GM19467 (cell line): ENCODE measurements around the gene ITIH5.

Source experiments
- ATAC-seq: cut with Tn5 transposase; IDR thresholded peaks from one replicate; pipeline ENCODE4 v1.9.1; 2021; ENCODE audit warnings: mild to moderate bottlenecking, moderate library complexity; ENCODE audit not compliant: unreplicated experiment

ITIH5 gene

DNA sequence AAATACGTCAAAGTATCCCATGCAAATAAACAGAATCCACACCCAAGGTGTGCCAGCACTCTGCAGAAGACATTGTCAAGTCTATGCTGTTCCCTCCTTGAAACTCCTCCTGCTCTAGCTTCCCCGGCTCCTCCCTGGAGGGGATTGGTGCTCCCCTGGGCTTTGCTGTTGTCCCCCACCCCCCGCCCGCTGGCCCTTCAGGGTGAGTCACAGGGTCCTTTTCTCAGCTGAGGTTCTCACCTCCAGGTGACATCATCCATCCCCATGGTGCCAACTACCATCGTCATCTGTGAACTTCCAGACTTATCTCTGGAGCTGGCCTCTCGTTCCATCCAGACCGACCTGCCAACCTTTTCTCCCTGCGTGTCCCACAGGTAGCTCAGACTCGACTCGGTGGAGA, 77.0 kb downstream of the ITIH5 start:
- ATAC-seq, result no peak

DNA sequence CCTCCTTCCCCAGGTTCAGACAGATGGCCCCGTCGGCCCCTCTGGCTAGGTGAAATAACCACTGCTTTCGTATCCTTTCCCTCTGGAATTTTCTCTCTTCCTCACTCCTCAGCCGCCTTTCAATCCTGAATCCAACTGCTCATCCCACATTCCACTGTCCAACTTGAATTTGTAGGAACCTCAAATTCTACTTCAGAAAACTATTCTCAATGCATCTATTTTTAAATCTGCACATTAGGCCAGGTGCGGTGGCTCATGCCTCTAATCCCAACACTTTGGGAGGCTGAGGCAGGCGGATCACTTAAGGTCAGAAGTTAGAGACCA, 78.9 kb downstream of the ITIH5 start:
- ATAC-seq, result no peak

DNA sequence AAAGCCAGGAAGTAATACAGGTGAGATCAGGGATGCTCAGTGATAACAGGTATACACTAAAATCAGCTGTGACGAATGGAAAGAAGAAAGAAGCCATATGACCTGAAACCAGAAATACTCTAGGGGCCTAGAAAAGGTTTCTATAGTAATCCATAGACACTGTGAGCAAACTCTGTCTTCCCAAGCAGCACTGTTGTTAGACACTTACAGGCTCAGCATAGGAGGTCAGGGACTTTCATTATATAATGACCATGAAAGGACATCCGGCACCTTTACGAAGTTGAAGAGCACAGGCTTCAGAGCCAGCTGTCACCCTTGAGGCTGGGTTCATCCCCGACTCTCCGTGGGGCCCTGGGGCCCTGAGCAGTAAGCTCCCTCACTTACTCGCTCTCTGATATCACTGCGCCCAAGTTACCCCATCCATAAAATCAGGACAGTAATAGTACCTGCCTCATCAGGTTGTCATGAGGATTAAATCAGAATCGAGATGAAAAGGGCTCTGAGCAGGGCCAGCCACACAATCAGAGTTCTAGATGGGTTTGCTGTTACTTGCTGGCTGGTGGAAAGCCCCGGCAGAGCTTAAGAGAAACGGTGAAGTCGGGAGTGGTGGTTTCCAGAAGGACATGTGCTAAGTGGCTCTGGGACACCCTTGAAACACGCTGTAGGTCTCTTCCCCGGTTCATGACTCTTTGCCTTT, 79.5 kb downstream of the ITIH5 start:
- no peak for ATAC-seq

DNA sequence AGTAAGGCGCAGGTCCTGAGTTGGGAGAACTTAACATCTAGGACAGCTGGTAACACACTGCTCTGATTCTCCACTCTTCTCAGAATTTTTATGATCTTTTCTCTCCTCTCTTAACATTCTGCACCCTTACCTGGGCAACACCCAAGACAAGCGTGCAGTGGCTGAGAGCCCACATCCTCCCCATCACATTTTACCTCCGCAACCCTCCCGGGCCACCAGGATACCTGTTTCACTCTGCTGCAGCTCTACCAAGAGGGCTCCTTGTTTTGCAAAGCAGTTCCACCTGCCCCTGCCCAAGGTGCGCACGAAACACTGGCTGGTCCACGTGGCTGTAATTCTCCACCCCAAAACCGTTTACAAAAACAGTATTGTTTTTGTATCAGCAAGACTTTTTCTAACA, 81.5 kb downstream of the ITIH5 start:
- ATAC-seq, result no peak

DNA sequence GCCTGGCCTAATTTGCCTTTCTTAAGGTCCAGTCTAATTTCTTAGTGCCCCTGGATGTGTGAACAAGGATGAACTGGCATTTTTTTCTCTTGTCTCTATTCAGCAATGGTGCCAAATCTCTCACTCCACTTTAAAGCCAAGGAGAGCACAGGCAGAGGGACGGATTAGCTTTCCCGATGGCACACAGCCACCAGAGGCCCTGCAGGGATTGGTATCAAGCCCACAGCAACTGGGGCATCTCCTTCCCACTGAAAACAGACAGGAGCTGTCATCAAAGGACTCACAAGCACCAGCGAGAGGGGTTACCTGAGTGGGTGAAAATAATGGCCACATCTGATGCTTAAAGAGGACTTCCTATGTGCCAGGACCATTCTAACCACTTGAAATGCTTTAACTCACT, 83.1 kb downstream of the ITIH5 start:
- no peak for ATAC-seq

DNA sequence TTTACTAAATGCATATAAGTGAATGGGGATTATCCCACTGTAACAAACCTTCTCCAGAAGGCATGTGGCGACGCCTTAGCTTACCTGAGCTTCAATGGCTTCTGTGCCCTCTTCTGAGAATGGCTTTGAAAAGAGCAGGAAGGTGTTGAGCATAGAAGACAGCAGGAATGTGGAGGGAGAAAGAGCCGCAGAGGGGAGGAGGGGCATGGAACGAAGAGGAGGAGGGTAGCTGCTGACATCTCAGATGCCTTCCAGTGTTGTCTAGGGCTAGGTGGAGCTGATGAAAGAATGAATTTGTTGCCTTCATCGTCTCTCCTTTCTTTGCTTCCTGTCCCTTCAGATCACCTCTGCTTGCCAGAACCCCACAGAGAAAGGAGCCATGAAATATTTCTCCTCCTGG, 86.2 kb downstream of the ITIH5 start:
- no peak for ATAC-seq

DNA sequence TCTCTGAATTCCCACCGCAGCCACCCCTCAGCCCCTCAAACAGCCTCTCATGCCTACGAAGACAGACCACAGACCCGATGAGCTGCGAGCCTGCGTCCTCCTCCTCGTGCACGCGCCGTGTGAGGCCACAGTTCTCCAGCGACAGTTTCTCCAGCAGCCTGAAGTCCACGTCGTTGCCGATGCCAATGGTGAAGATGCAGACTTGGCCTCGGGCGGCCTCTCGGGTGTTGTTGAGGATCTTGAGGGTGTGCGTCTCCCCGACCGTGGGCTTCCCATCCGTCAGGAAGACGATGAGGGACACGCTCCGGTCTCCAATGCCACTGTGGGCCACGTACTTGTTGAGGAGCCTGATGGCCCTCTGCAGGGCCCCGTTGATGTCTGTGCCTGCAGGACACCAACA, 87.1 kb downstream of the ITIH5 start:
- ATAC-seq, result no peak

DNA sequence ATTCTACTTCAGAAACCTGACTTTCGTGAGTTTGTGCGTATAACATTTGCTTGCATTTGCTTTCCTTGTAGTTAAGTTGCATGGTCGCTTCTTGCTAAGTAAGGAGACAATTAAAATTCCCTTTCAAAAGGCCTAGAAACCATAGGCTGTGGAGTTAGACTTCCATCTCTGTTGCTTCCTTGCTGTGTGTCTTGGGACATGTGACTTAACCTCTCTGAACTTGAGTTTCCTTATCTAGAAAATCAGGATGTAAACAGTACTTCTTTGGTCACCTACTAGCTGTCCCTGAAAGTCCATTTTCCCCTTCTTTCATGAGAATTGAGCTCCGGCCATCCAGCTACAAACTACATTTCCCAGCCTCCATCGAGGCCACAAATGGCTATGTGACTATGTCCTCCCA, 89.2 kb downstream of the ITIH5 start:
- no peak for ATAC-seq

DNA sequence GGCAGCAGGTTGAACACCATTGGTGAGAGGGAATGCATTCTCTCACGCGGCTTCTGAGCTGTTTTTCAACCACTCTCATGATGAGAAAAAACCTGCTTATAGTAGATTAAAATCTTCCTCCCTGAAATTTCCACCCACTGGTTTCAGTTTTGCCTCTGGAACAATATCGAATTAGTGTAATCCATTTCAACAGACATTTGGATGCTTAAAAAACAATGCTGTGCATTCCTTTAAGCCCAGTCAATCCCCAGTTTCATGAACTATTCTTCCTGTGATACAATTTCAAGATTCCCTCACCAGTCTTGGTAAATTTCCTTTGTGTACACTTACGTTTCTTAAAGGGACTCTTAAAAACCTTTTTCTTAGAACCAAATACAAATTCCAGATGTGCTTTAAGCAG, 89.6 kb downstream of the ITIH5 start:
- no peak for ATAC-seq

DNA sequence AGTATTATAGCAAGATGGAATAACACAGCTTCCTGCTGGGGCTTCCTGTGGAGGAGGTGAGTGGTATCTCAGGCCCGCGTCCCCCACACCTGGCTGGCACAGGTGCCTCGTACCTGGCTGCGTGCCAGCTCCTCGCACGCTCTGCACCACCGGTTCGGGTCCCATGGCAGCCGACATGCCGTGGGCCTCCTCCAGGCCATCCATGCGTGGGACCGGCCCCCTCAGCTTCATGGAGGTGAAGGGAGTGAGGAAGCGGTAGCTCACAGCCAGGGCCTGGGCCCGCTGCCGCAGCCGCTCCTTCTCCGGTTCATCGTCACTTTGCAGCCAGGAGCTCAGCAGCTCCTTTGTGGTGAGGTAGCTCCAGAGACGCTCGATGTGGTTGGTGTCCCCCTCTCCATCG, 90.4 kb downstream of the ITIH5 start:
- ATAC-seq, result no peak

DNA sequence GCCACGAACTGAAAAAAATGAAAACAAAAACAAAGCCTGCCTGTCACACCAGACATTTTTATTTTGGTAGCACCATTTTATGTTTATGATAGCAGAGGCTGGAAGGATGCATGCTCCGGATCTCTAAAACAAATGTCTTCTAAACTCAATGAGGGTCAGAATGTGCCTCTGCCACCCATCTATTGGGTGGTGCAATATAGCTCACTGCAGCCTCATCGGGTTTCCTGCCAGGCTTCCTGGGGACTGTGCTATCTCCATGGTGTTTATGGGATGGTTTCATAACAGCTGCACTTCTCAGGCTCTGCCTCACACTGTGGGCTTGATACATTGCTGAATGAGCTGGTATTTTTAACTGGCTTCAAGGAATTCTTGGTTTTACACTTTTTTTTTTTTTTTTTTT, 94.4 kb downstream of the ITIH5 start:
- no peak for ATAC-seq

DNA sequence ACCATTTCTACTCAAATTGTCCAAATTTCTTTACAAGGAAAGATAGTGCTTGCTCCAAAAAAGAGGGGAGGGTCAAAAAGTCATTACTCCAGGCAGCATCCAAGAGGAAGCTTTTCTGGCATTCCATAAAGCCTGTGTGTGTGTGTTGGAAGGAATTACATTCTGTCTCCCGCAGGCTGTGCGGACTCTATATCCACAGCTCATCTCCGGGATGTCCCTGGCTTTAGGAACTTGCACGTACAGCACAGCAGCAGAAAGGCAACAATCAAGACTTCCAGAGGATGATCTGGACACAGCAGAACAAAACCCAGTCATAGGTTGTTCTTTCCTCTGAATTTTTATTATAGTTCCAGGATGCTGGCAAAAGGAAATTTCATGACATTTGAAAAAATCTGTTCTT, 94.8 kb downstream of the ITIH5 start:
- no peak for ATAC-seq

DNA sequence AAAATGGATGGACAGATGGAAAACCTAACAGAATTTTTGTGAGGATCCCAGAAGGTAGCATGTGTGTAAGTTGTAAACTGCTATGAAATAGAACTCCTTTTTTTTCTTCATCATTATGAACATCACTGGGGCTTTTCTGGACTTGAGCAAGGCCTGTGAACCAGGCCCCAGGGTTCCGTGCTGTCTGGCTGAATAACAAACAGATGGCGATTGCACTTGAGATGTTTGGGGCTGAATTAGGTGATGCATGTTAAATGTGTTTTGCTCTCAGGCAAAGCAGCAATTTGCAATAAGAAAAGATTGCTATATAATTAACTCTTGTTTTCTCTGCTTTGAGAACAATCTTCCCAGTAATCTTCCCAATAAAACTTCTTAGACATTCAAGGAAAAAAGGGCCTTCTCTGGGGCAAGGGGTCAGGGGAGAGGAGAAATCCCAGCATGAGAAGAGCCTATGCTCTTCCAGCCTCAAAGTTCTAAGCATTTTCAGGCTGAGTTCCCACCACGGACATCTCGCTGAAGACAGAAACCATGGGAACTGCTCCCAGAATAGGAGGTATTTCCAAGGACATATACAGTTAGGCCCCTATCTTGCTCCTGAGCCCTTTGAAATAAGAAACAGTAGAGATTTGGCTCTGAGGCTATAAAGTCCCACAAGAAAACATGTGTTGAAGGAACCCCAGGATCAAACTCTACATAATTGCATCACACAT, 98.7 kb downstream of the ITIH5 start:
- ATAC-seq, result no peak

DNA sequence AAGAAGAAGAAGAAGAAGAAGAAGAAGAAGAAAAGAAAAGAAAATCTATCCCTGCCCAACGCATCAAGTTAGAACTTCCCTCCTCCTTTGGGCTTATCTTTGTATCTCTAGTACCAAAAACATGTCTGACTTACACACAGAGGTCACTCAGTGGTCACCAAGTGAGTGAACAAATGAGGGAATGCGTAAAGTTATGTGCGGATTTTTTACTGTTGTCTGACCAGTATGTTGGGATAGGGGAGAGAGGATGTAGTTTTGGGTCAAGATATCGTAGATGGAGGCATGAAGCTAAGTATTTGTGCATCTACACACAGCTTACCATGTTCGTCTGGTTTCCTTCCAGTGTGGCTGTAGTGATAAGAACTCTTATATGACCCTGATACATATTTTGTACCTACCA, 99.9 kb downstream of the ITIH5 start:
- no peak for ATAC-seq

DNA sequence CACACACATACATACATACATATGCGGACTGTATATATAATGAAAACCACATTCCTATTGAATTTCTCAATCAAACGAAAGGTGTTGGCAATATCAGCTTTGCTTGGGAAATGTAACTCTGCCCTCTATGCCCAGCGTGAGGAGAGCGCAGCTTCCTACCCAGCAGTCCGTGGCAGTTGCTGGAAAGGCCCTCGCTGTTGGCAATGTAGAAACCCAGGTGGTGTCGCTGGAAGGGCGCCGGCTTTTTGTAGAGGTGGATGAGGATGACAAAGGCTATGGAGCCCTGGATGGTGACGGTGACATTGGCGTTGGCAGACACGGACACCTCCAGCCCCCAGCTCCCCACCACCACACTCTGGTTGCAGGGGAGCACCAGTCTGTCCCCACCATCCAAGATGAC, 100.9 kb downstream of the ITIH5 start:
- no peak for ATAC-seq

DNA sequence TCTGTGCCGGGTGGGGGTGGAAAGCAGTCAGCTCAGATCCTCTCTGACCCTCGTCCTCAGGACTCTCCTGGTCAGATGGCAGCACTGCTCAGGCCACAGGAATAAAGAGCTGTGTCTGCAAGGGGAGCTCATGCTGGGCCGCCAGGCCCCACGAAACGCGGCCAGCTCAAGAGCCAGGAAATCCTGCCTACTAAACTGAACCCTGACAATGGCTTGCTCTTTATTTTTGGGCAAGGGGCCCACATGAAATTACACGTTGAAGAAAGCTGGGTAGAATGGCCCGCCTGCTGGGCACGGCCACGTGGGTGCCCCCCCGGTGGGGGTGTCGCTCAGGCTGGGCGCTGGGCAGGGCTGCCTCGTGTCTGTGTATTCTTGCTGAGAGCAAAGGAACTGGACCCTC, 103.0 kb downstream of the ITIH5 start:
- ATAC-seq, result no peak

DNA sequence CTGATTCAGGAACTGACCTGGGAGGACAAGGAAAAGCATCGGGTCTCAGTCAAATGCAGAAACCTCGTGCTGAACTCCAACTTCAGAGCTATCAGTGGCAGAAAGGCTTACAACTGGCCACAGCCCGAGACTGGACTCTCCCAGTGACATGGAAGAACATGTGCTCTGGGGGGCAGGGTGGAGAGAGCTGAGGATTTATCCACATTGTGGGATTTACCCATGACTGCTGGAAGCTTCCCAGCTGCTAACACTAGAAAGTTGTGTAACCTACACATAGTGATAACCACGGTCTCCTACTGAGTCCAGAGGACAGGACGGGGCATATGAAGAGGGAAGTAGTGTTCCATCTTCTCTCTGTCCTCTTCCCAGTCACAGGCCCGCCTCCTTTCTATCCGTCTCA, 103.4 kb downstream of the ITIH5 start:
- no peak for ATAC-seq

DNA sequence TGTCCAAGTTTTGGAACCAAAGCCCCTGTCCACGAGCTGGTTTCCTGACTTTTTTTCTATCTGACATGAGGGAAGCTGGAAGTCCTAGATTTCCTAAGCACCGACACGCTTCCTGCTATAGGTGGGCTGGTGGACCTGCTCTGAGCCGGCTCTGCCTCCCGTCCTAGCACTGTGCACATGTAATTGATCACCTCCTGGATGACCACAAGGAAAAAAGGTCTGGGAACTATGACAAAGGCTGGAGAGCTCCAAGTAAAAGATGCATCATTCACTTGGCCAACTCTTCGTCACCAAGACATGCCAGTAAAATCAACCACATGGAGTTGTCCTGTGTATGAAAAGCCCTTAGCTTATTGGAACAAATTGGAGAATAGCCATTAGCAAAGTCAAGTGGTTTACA, 104.8 kb downstream of the ITIH5 start:
- ATAC-seq, result no peak

DNA sequence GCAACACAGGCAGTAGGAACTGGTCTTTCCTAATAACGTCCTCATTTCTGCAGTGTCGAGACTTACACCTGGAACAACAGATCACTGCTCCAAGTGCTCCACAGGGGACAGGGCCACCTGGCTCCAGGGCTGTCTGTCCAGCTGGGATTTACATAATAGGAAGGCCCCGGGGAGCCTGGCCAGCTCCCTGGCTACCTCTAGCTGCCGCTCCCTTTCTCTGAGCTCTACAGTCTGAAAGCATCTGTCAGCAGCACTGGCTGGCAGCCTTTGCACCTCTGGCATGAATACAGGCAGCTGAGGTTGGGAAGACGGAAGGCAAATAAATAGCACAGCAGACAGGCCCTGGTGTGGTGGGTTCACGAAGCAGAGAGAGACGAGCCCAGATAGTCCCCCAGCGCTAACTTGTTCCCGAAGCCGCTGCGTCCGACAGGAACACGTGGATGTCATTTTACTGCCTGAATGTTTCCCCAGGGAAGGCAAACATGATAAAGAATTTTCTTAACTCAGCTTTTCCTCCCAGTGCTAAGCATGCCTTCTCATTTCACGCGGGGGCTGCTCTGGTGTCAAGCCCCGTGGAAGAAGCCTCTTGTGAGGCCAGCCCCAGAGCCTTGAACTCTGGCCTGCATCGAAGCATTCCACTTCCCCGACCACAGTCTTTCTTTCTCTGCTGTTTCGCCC, 105.4 kb downstream of the ITIH5 start:
- ATAC-seq, result no peak

DNA sequence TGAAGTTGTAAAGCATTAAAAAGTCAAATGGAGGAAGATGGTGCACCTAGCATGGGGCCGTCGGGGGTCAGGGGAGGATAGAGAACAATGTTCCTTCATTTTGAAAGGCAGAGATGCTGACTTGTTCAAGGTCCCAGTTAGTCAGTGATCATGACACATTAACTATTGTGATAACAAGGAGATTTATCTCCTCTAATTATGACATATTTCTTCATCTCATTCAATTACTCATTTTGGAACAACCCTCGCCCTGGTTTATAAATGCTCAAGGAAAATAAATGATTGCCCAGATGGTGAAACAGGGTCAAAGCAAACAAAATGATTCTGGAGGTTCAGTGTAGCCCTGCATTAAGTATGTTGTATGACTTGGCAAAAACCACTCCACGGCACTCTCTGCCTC, 106.2 kb downstream of the ITIH5 start:
- ATAC-seq, result no peak

DNA sequence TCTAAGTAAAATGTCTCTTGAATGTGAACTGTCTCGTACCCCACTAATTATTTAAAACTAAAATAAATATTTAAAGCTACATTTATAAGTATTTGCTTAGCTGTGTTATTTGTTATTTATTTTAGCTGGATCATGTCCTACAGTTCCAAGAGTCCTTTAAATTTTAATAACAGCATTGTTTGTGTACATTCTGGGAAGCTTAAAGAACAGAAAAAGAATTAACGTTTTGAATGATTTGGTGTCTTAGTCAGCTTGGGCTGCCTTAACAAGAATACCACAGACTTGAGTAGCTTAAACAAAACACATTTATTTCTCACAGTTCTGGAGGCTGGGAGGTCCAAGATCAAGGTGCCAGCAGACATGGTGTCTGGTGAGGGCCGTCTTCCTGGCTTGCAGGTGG, 107.4 kb downstream of the ITIH5 start:
- ATAC-seq, result no peak

DNA sequence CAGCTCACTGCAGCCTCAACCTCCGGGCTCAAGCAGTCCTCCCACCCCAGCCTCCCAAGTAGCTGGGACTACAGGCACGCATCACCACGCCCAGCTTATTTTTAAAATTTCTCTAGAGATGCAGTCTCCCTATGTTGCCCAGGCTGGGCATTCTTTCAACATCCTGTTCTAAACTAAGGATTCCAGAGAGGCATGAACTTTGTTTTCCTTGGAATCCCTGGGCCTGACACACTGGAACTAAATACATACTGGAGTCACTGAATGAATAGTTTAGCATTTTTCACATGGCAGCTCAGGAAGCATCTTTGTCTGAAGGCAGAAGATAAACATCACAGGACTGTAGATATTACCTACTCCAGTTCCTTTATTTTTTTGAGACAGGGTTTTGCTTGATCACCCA, 108.7 kb downstream of the ITIH5 start:
- no peak for ATAC-seq

DNA sequence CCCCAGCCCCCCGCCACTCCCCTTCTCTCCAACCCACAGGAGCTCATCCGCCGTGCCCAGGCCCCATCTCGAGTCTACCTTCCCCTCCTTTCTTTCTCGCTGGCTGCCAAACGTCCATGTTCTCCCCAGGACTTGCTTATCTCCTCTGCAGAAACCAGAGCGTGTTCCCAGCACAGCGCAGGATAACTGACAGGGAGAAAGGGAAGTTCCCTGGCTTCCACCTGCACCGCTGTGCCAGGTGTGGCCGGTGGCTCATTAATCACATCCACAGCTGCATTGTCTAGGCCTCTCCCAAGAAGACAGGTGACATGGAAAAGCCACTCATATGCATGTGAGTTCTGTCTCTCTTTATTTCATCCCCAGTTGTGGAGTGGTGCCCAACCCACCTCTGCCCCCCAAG, 113.2 kb downstream of the ITIH5 start:
- ATAC-seq, result no peak
